Neural progenitor cell (in vitro differentiated cells): ENCODE measurements around the gene ABCG2.

Source experiments
- EZH2 ChIP-seq: fragments of 200-600 bp; sonication (generic); IDR thresholded peaks from 2 replicates; pipeline ENCODE4 v1.6.1; 2017; ENCODE audit warnings: antibody characterized with exemption, mild to moderate bottlenecking, moderate library complexity
- EZH2phosphoT487 ChIP-seq: fragments of 200-600 bp; sonication (generic); IDR thresholded peaks from 2 replicates; pipeline ENCODE4 v1.6.1; 2017; ENCODE audit warnings: antibody characterized with exemption
- TF ChIP-seq, protein P1 (sequence below): fragments of 200-600 bp; sonication (generic); IDR thresholded peaks from 2 replicates; pipeline ENCODE4 v1.5.1; 2017; ENCODE audit warnings: antibody characterized with exemption, mild to moderate bottlenecking

DNA sequence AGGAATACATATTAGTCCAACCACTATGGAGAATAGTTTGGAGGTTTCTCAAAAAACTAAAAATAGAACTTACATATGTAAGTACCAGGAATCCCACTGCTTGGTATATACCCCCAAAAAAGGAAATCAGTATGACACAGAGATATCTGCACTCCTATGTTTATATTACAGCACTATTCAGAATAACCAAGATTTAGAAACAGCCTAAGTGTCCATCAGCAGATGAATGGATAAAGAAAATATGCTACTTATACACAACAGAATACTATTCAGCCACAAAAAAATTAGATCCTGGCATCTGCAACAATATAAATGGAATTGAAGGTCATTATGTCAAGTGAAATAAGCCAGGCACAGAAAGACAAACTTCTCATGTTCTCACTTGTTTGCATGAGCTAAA is 27.5 kb upstream of the ABCG2 start:
- TF ChIP-seq, protein P1, sequence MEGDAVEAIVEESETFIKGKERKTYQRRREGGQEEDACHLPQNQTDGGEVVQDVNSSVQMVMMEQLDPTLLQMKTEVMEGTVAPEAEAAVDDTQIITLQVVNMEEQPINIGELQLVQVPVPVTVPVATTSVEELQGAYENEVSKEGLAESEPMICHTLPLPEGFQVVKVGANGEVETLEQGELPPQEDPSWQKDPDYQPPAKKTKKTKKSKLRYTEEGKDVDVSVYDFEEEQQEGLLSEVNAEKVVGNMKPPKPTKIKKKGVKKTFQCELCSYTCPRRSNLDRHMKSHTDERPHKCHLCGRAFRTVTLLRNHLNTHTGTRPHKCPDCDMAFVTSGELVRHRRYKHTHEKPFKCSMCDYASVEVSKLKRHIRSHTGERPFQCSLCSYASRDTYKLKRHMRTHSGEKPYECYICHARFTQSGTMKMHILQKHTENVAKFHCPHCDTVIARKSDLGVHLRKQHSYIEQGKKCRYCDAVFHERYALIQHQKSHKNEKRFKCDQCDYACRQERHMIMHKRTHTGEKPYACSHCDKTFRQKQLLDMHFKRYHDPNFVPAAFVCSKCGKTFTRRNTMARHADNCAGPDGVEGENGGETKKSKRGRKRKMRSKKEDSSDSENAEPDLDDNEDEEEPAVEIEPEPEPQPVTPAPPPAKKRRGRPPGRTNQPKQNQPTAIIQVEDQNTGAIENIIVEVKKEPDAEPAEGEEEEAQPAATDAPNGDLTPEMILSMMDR: no peak
- TF ChIP-seq EZH2 (no peak), EZH2phosphoT487 (no peak)
